IMR-90 (cell line): ENCODE results near the gene IFI27L1. TPM values are rescaled to one million over a fixed set of nuclear protein-coding genes. Genes with fewer than 3 reads are reported as not detected.

ENCODE experiments used
- ATAC-seq: fragments of 200-7000 bp; cut with Tn5 transposase; 2 replicates; pipeline ENCODE4 v1.9.1; 2020; ENCODE audit warnings: low read depth, mild to moderate bottlenecking, moderate library complexity
- BruUV-seq: library from RNA; stranded (reverse); fragments of 400-500 nt; replicated peaks from 2 replicates; lab custom pipeline; 2021; lab: Mats Ljungman, UMichigan
- CTCF ChIA-PET: fragments of 300-600 bp; formaldehyde crosslinking; extraction: SDS; loops from one replicate; lab custom pipeline; 2021; ENCODE audit warnings: antibody characterized with exemption; lab: Yijun Ruan, JAX
- POLR2A ChIA-PET: fragments of 300-600 bp; sonication (Branson Sonifier 250); formaldehyde crosslinking; loops from one replicate; lab custom pipeline; 2022; ENCODE audit warnings: antibody characterized with exemption; ENCODE audit not compliant: unreplicated experiment; lab: Charles Lee
- DNase-seq: peaks from one replicate; pipeline ENCODE4 v3.0.0; 2013
- H2AFZ ChIP-seq: replicated peaks from 2 replicates; pipeline ENCODE3; 2013; ENCODE audit warnings: low read length, mild to moderate bottlenecking; ENCODE audit not compliant: poor library complexity
- H2AK5ac ChIP-seq: 2 replicates; pipeline ENCODE4 v1.6.1; 2013; ENCODE audit warnings: low read depth, low read length, inconsistent platforms
- H2AK9ac ChIP-seq: replicated peaks from 2 replicates; pipeline ENCODE3; 2013; ENCODE audit warnings: mild to moderate bottlenecking, low read depth, low read length, moderate library complexity; ENCODE audit not compliant: poor library complexity
- H2BK120ac ChIP-seq: 2 replicates; pipeline ENCODE4 v1.6.1; 2013; ENCODE audit warnings: low read depth, low read length, inconsistent platforms
- H2BK15ac ChIP-seq: 3 replicates; pipeline ENCODE4 v1.6.1; 2013; ENCODE audit warnings: low read depth, low read length, inconsistent platforms
- H2BK20ac ChIP-seq: 2 replicates; pipeline ENCODE4 v1.6.1; 2013; ENCODE audit warnings: low read depth, mild to moderate bottlenecking, inconsistent platforms, low read length, moderate library complexity
- H2BK5ac ChIP-seq: 2 replicates; pipeline ENCODE4 v1.6.1; 2013; ENCODE audit warnings: mild to moderate bottlenecking, low read depth, low read length, inconsistent platforms; ENCODE audit not compliant: poor library complexity, severe bottlenecking
- H3K14ac ChIP-seq: replicated peaks from 2 replicates; pipeline ENCODE4 v1.6.1; 2013; ENCODE audit warnings: low read depth, low read length, inconsistent platforms
- H3K18ac ChIP-seq: 2 replicates; pipeline ENCODE4 v1.6.1; 2013; ENCODE audit warnings: low read depth, low read length, control low read depth
- H3K23ac ChIP-seq: 2 replicates; pipeline ENCODE4 v1.6.1; 2013; ENCODE audit warnings: low read depth, low read length, inconsistent platforms
- H3K27ac ChIP-seq: 2 replicates; pipeline ENCODE4 v1.5.1; 2013; ENCODE audit warnings: mild to moderate bottlenecking, control low read depth, low read length; ENCODE audit not compliant: insufficient read depth
- H3K27me3 ChIP-seq: 2 replicates; pipeline ENCODE4 v1.6.1; 2013; ENCODE audit warnings: low read length; ENCODE audit not compliant: control insufficient read depth, insufficient read depth
- H3K36me3 ChIP-seq: 2 replicates; pipeline ENCODE4 v1.6.1; 2013; ENCODE audit warnings: low read length, mixed read lengths; ENCODE audit not compliant: control insufficient read depth, insufficient read depth
- H3K4ac ChIP-seq: 2 replicates; pipeline ENCODE4 v1.6.1; 2013; ENCODE audit warnings: low read depth, low read length, inconsistent platforms
- H3K4me1 ChIP-seq: 2 replicates; pipeline ENCODE4 v1.6.1; 2013; ENCODE audit warnings: low read length, mixed read lengths; ENCODE audit not compliant: control insufficient read depth, insufficient read depth
- H3K4me2 ChIP-seq: 2 replicates; pipeline ENCODE4 v1.6.1; 2013; ENCODE audit warnings: low read depth, mild to moderate bottlenecking, control low read depth, low read length, moderate library complexity
- H3K4me3 ChIP-seq: 2 replicates; pipeline ENCODE4 v1.5.1; 2013; ENCODE audit warnings: low read depth, mild to moderate bottlenecking, control low read depth, low read length, moderate library complexity; ENCODE audit not compliant: insufficient read depth
- H3K56ac ChIP-seq: 2 replicates; pipeline ENCODE4 v1.6.1; 2013; ENCODE audit warnings: low read length, inconsistent platforms; ENCODE audit not compliant: insufficient read depth; ENCODE audit errors: extremely low read depth
- H3K79me1 ChIP-seq, 2 experiments: 2 replicates each; pipeline ENCODE4 v1.6.1; 2013; ENCODE audit warnings: low read length in 2 of 2, inconsistent platforms in 1 of 2, low read depth in 1 of 2
- H3K9ac ChIP-seq: 2 replicates; pipeline ENCODE4 v1.6.1; 2013; ENCODE audit warnings: low read depth, low read length, control low read depth
- H3K9me1 ChIP-seq: 2 replicates; pipeline ENCODE4 v1.6.1; 2013; ENCODE audit warnings: low read length, inconsistent platforms; ENCODE audit not compliant: insufficient read depth
- H3K9me3 ChIP-seq: 2 replicates; pipeline ENCODE4 v1.6.1; 2013; ENCODE audit warnings: low read length; ENCODE audit not compliant: control insufficient read depth, insufficient read depth
- H4K20me1 ChIP-seq: 2 replicates; pipeline ENCODE4 v1.6.1; 2013; ENCODE audit warnings: low read length, inconsistent platforms; ENCODE audit not compliant: insufficient read depth
- H4K5ac ChIP-seq: 2 replicates; pipeline ENCODE4 v1.6.1; 2013; ENCODE audit warnings: mild to moderate bottlenecking, low read depth, low read length, control low read depth
- H4K8ac ChIP-seq, 2 experiments: 2 replicates each; pipeline ENCODE4 v1.6.1; 2013; ENCODE audit warnings: low read depth in 2 of 2, low read length in 2 of 2, control low read depth in 1 of 2, inconsistent platforms in 1 of 2
- H4K91ac ChIP-seq: 2 replicates; pipeline ENCODE4 v1.6.1; 2013; ENCODE audit warnings: low read depth, low read length, inconsistent platforms; ENCODE audit not compliant: insufficient read depth
- CTCF ChIP-seq: conservative IDR thresholded peaks from 2 replicates; pipeline ENCODE4 v1.5.1; 2012; ENCODE audit warnings: mild to moderate bottlenecking, low read depth, low read length, improper control_type of control experiment
- FOS ChIP-seq: fragments of 150-350 bp; IDR thresholded peaks from 2 replicates; pipeline ENCODE4 v1.6.1; 2016; ENCODE audit warnings: low read depth, low read length
- MXI1 ChIP-seq: IDR thresholded peaks from 2 replicates; pipeline ENCODE4 v1.6.1; 2012; ENCODE audit warnings: low read depth, mild to moderate bottlenecking, low read length, moderate library complexity, borderline replicate concordance
- POLR2A ChIP-seq: IDR thresholded peaks from 2 replicates; pipeline ENCODE4 v1.6.1; 2012; ENCODE audit warnings: mild to moderate bottlenecking, low read depth, low read length
- RCOR1 ChIP-seq: IDR thresholded peaks from 2 replicates; pipeline ENCODE4 v1.6.1; 2012; ENCODE audit warnings: mild to moderate bottlenecking, low read length, improper control_type of control experiment; ENCODE audit not compliant: insufficient replicate concordance
- SMC3 ChIP-seq: fragments of 150-350 bp; IDR thresholded peaks from 2 replicates; pipeline ENCODE4 v1.6.1; 2016; ENCODE audit warnings: low read depth, mild to moderate bottlenecking, antibody characterized with exemption, low read length, moderate library complexity
- USF2 ChIP-seq: fragments of 150-350 bp; IDR thresholded peaks from 2 replicates; pipeline ENCODE4 v1.6.1; 2017; ENCODE audit warnings: mild to moderate bottlenecking, antibody characterized with exemption, low read length, low read depth
- WGBS, 2 experiments: methylation state at CpG; one replicate each; pipeline versions ENCODE4 v1.1.5 to v1.1.7; 2013; ENCODE audit warnings: missing lambda C conversion rate in 2 of 2; ENCODE audit not compliant: insufficient read length in 1 of 2; ENCODE audit errors: extremely low coverage in 2 of 2; 5-methylcytosine and 5-hydroxymethylcytosine counted together
- dilution Hi-C: fragments of 300-500 bp; cut with HindIII; formaldehyde crosslinking; loops from one replicate; pipeline ENCODE4 v1.14.3; 2018; ENCODE audit warnings: low sequenced_read_pairs; ENCODE audit not compliant: unreplicated experiment
- in situ Hi-C: fragments of 300-500 bp; cut with MboI; formaldehyde crosslinking; loops from 3 replicates; pipeline ENCODE4 v1.14.3; 2019; ENCODE audit warnings: low sequenced_read_pairs, inconsistent platforms, mixed read lengths
- intact Hi-C: fragments of 100-400 bp; cut with micrococcal nuclease; formaldehyde crosslinking; loops from 2 replicates; pipeline ENCODE4 v1.10.0; 2022
- polyA plus RNA-seq, 3 experiments: library from polyadenylated mRNA; depleted of rRNA; stranded (reverse); fragments of >200 nt; gene quantifications; 2 replicates each; pipeline ENCODE4 v1.2.3, GENCODE V29; 2012; ENCODE audit warnings: low replicate concordance in 1 of 3
- total RNA-seq: library from RNA; depleted of rRNA; stranded (reverse); fragments of >200 nt; gene quantifications from 2 replicates; pipeline ENCODE4 v1.2.3, GENCODE V29; 2012
- TF ChIP-seq, protein P1 (sequence below): fragments of 150-350 bp; IDR thresholded peaks from 2 replicates; pipeline ENCODE4 v1.6.1; 2016; ENCODE audit warnings: low read depth, mild to moderate bottlenecking, low read length, moderate library complexity, borderline replicate concordance

The IFI27L1 gene
- total and polyA plus RNA-seq, 2 of the 4 experiments (the other 2 are of a cell fraction) = 13.3 to 24.3 TPM

- no peak for TF ChIP-seq CTCF
Observed at GRCh38 chr14:94062344-94062940, 18.7 kb upstream of the IFI27L1 start (continued).

GRCh38 chr14:94066089-94066676 is 14.9 kb upstream of the IFI27L1 start:
- peaks cover 2% of the 10 kb centered on the region; the same call in 1 of the 2 replicates for H3K9me3 ChIP-seq
- POLR2A ChIA-PET = no interaction called here
- dilution Hi-C loops = no loop called here
- TF ChIP-seq USF2 = no peak
- TF ChIP-seq FOS = no peak
- TF ChIP-seq RCOR1 = no peak
- no peak for TF ChIP-seq SMC3
- no peak for TF ChIP-seq CTCF
- no peak for TF ChIP-seq POLR2A
- TF ChIP-seq, protein P1, sequence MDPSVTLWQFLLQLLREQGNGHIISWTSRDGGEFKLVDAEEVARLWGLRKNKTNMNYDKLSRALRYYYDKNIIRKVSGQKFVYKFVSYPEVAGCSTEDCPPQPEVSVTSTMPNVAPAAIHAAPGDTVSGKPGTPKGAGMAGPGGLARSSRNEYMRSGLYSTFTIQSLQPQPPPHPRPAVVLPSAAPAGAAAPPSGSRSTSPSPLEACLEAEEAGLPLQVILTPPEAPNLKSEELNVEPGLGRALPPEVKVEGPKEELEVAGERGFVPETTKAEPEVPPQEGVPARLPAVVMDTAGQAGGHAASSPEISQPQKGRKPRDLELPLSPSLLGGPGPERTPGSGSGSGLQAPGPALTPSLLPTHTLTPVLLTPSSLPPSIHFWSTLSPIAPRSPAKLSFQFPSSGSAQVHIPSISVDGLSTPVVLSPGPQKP = no peak
- TF ChIP-seq MXI1 = no peak

More at GRCh38 chr14:94066089-94066676, 14.9 kb upstream of the IFI27L1 start:
- no peak overlapping the region for H3K56ac ChIP-seq
- H3K27ac ChIP-seq = no peak overlapping the region
- H3K27me3 ChIP-seq = no peaks in the 10 kb centered on the region
- H2AFZ ChIP-seq = no peak overlapping the region
- H3K23ac ChIP-seq = no peak overlapping the region
- H3K14ac ChIP-seq = no peak overlapping the region; the same call in 1 of the 2 replicates
- no peak overlapping the region for H2AK9ac ChIP-seq
- peaks cover 18 to 48% of the 10 kb centered on the region in 2 experiments; a peak in 3 of 4 replicates for H3K79me1 ChIP-seq
- intact Hi-C loops (no loop called here), in situ Hi-C loops (no loop called here)
- 90% methylated on average over 2 of the region's 8 CpGs; no CpG with 5 or more reads in 1 of the 2 experiments for WGBS, 2 experiments
- no peak overlapping the region for H2BK20ac ChIP-seq
- H2BK120ac ChIP-seq = no peak overlapping the region
- no peak overlapping the region for H4K5ac ChIP-seq
- no peak overlapping the region for H3K4me3 ChIP-seq
- H2AK5ac ChIP-seq = no peak overlapping the region
- no TSS peak for BruUV-seq
- no peak overlapping the region for H2BK15ac ChIP-seq
- peaks cover 7% of the 10 kb centered on the region for H3K4me1 ChIP-seq
- no peak overlapping the region for H3K9ac ChIP-seq
- H4K20me1 ChIP-seq = peaks cover 46% of the 10 kb centered on the region
- DNase-seq (no peak), ATAC-seq (no peak)
- H3K36me3 ChIP-seq = peaks cover 8% of the 10 kb centered on the region
- H3K4me2 ChIP-seq = no peak overlapping the region
- CTCF ChIA-PET = interaction anchor here (0.7 kb wide), 1 partner anchor 9 kb away, joined by 3 read pairs; no protein-coding TSS in a partner anchor
- no peak overlapping the region for H4K91ac ChIP-seq
- H3K9me1 ChIP-seq = peaks cover 15% of the 10 kb centered on the region
- no peak overlapping the region for H3K18ac ChIP-seq
- H4K8ac ChIP-seq = no peak overlapping the region
- H3K4ac ChIP-seq = no peak overlapping the region
- H2BK5ac ChIP-seq = no peak overlapping the region
